ENCODE measurements around the gene SLC2A11. TPM values are rescaled to one million over a fixed set of nuclear protein-coding genes. Genes with fewer than 3 reads are reported as not detected.

SLC2A11 gene
- total and polyA plus RNA-seq, 2 experiments from 2014 or later, result 6.1 to 16.6 TPM

- Histone ChIP-seq H2AFZ (no peak overlapping the region), H3K36me3 (ENCODE audit: low read depth) (no peaks in the 10 kb centered on the region), H3K9ac (no peak overlapping the region), H3K4me2 (ENCODE audit: unreplicated experiment) (no peak overlapping the region), H4K20me1 (ENCODE audit: insufficient read depth) (no peaks in the 10 kb centered on the region), H3F3A (ENCODE audit: insufficient read depth) (peaks cover 11% of the 10 kb centered on the region), H3K4me3 (no peak overlapping the region), H3K4me1 (ENCODE audit: insufficient read depth) (peaks cover 9% of the 10 kb centered on the region), H3K79me2 (ENCODE audit: insufficient read depth) (peaks cover 20% of the 10 kb centered on the region), H3K27me3 (replicated peaks; ENCODE audit: insufficient read depth) (no peaks in the 10 kb centered on the region), H3K9me3 (ENCODE audit: low read depth) (no peaks in the 10 kb centered on the region), H3K9me2 (ENCODE audit: insufficient read depth) (no peaks in the 10 kb centered on the region), H3K27ac (no peak overlapping the region)
- 51 to 55% methylated on average over 3 of the region's 3 CpGs for WGBS, 2 experiments (ENCODE audit: low coverage in 1 of 2, low lambda C conversion rate in 2 of 2, missing lambda C conversion rate in 2 of 2)
- no peak for TF ChIP-seq EZH2phosphoT487 (IDR thresholded peaks at IDR 0.05; ENCODE audit: insufficient read depth, low read depth)
- TF ChIP-seq EZH2 (IDR thresholded peaks at IDR 0.05; ENCODE audit: insufficient read depth, poor library complexity, severe bottlenecking), result no peak
- in situ Hi-C loops (cut with MboI), result no loop called here
- no peak for DNase-seq
Observed at GRCh38 chr22:23834406-23834792, 23.3 kb upstream of the SLC2A11 start.

GRCh38 chr22:23834793-23835483, 22.7 kb upstream of the SLC2A11 start:
- no peaks in the 10 kb centered on the region for H3K36me3 ChIP-seq (ENCODE audit: low read depth)
- no peak overlapping the region for H3K4me2 ChIP-seq (ENCODE audit: unreplicated experiment)
- WGBS, 2 experiments (ENCODE audit: low coverage in 1 of 2, low lambda C conversion rate in 2 of 2, missing lambda C conversion rate in 2 of 2), result 80 to 82% methylated on average over 10 of the region's 10 CpGs
- H3K27me3 ChIP-seq (replicated peaks; ENCODE audit: insufficient read depth), result no peaks in the 10 kb centered on the region
- no peak overlapping the region for H3K9ac ChIP-seq
- TF ChIP-seq EZH2phosphoT487 (IDR thresholded peaks at IDR 0.05; ENCODE audit: insufficient read depth, low read depth) (no peak), EZH2 (IDR thresholded peaks at IDR 0.05; ENCODE audit: insufficient read depth, poor library complexity, severe bottlenecking) (no peak)
- H3F3A ChIP-seq (ENCODE audit: insufficient read depth), result peaks cover 5% of the 10 kb centered on the region
- no peak for DNase-seq
- H2AFZ ChIP-seq, result no peak overlapping the region
- H3K27ac ChIP-seq, result no peak overlapping the region
- H4K20me1 ChIP-seq (ENCODE audit: insufficient read depth), result no peaks in the 10 kb centered on the region
- H3K4me1 ChIP-seq (ENCODE audit: insufficient read depth), result peaks cover 5% of the 10 kb centered on the region
- H3K9me2 ChIP-seq (ENCODE audit: insufficient read depth), result no peaks in the 10 kb centered on the region
- in situ Hi-C loops (cut with MboI), result no loop called here
- peaks cover 20% of the 10 kb centered on the region for H3K79me2 ChIP-seq (ENCODE audit: insufficient read depth)
- no peak overlapping the region for H3K4me3 ChIP-seq
- no peaks in the 10 kb centered on the region for H3K9me3 ChIP-seq (ENCODE audit: low read depth)

GRCh38 chr22:23835484-23836144, 22.1 kb upstream of the SLC2A11 start:
- H4K20me1 ChIP-seq (ENCODE audit: insufficient read depth), result no peaks in the 10 kb centered on the region
- H3F3A ChIP-seq (ENCODE audit: insufficient read depth), result no peaks in the 10 kb centered on the region
- H3K9me3 ChIP-seq (ENCODE audit: low read depth), result no peaks in the 10 kb centered on the region
- H3K27ac ChIP-seq, result no peak overlapping the region
- H3K27me3 ChIP-seq (replicated peaks; ENCODE audit: insufficient read depth), result no peaks in the 10 kb centered on the region
- no peak overlapping the region for H3K4me2 ChIP-seq (ENCODE audit: unreplicated experiment)
- DNase-seq, result no peak
- H3K9ac ChIP-seq, result no peak overlapping the region
- no peak overlapping the region for H3K4me3 ChIP-seq
- no peaks in the 10 kb centered on the region for H3K36me3 ChIP-seq (ENCODE audit: low read depth)
- H3K9me2 ChIP-seq (ENCODE audit: insufficient read depth), result no peaks in the 10 kb centered on the region
- no peak for TF ChIP-seq EZH2 (IDR thresholded peaks at IDR 0.05; ENCODE audit: insufficient read depth, poor library complexity, severe bottlenecking)
- TF ChIP-seq EZH2phosphoT487 (IDR thresholded peaks at IDR 0.05; ENCODE audit: insufficient read depth, low read depth), result no peak
- in situ Hi-C loops (cut with MboI), result no loop called here
- no peaks in the 10 kb centered on the region for H3K4me1 ChIP-seq (ENCODE audit: insufficient read depth)
- no peak overlapping the region for H2AFZ ChIP-seq
- WGBS, 2 experiments (ENCODE audit: low coverage in 1 of 2, low lambda C conversion rate in 2 of 2, missing lambda C conversion rate in 2 of 2), result 74 to 79% methylated on average over 11 of the region's 11 CpGs
- peaks cover 20% of the 10 kb centered on the region for H3K79me2 ChIP-seq (ENCODE audit: insufficient read depth)

GRCh38 chr22:23836281-23836680, 21.4 kb upstream of the SLC2A11 start:
- Histone ChIP-seq H3K9me3 (ENCODE audit: low read depth) (no peaks in the 10 kb centered on the region), H3K4me2 (ENCODE audit: unreplicated experiment) (no peak overlapping the region), H3F3A (ENCODE audit: insufficient read depth) (no peaks in the 10 kb centered on the region), H3K9ac (no peak overlapping the region), H3K9me2 (ENCODE audit: insufficient read depth) (no peaks in the 10 kb centered on the region), H3K4me1 (ENCODE audit: insufficient read depth) (no peaks in the 10 kb centered on the region), H3K79me2 (ENCODE audit: insufficient read depth) (peaks cover 13% of the 10 kb centered on the region), H3K27me3 (replicated peaks; ENCODE audit: insufficient read depth) (no peaks in the 10 kb centered on the region), H3K4me3 (no peak overlapping the region), H2AFZ (no peak overlapping the region), H3K27ac (no peak overlapping the region), H3K36me3 (ENCODE audit: low read depth) (no peaks in the 10 kb centered on the region), H4K20me1 (ENCODE audit: insufficient read depth) (no peaks in the 10 kb centered on the region)
- no peak for DNase-seq
- no peak for TF ChIP-seq EZH2 (IDR thresholded peaks at IDR 0.05; ENCODE audit: insufficient read depth, poor library complexity, severe bottlenecking)
- no peak for TF ChIP-seq EZH2phosphoT487 (IDR thresholded peaks at IDR 0.05; ENCODE audit: insufficient read depth, low read depth)
- in situ Hi-C loops (cut with MboI), result no loop called here
- 78 to 100% methylated on average over 4 to 5 of the region's 5 CpGs for WGBS, 2 experiments (ENCODE audit: low coverage in 1 of 2, low lambda C conversion rate in 2 of 2, missing lambda C conversion rate in 2 of 2)

Data from GM23248 (cell line).